PC-9 (cell line): Measurements from ENCODE around the gene ADAR. TPM values are rescaled to one million over a fixed set of nuclear protein-coding genes. Genes with fewer than 3 reads are reported as not detected.

Experiments
- BruUV-seq: library from RNA; stranded (reverse); fragments of 400-500 nt; replicated peaks from 2 replicates; lab custom pipeline; 2021; lab: Mats Ljungman, UMichigan
- CTCF ChIA-PET: fragments of 300-600 bp; sonication (Branson Sonifier 250); formaldehyde crosslinking; loops from one replicate; lab custom pipeline; 2022; ENCODE audit warnings: antibody characterized with exemption; lab: Charles Lee
- POLR2A ChIA-PET: fragments of 300-600 bp; sonication (Branson Sonifier 250); formaldehyde crosslinking; loops from one replicate; lab custom pipeline; 2022; ENCODE audit warnings: antibody characterized with exemption; ENCODE audit not compliant: unreplicated experiment; lab: Charles Lee
- DNase-seq, 2 experiments: peaks; one replicate each; pipeline versions ENCODE4 v3.0.0 to v3.0.0-alpha.2; 2015 to 2022; ENCODE audit warnings: mixed read lengths in 1 of 2
- H2AFZ ChIP-seq: fragments of 200-600 bp; sonication (generic); 2 replicates; pipeline ENCODE4 v1.8.1; 2017; ENCODE audit warnings: antibody characterized with exemption
- H3F3A ChIP-seq: fragments of 200-600 bp; sonication (generic); 2 replicates; pipeline ENCODE4 v1.8.1; 2017; ENCODE audit warnings: antibody characterized with exemption, mild to moderate bottlenecking, low read depth; ENCODE audit not compliant: insufficient read depth
- H3K27ac ChIP-seq: fragments of 200-600 bp; sonication (generic); 2 replicates; pipeline ENCODE4 v1.6.1; 2016; ENCODE audit warnings: mixed run types
- H3K27me3 ChIP-seq: fragments of 200-600 bp; sonication (generic); 2 replicates; pipeline ENCODE4 v1.6.1; 2016; ENCODE audit warnings: low read depth, mixed run types; ENCODE audit not compliant: insufficient read depth
- H3K36me3 ChIP-seq: fragments of 200-600 bp; sonication (generic); 2 replicates; pipeline ENCODE4 v1.6.1; 2016; ENCODE audit warnings: low read depth, mixed run types
- H3K4me1 ChIP-seq: fragments of 200-600 bp; sonication (generic); replicated peaks from 2 replicates; pipeline ENCODE4 v1.6.1; 2016; ENCODE audit warnings: mixed run types; ENCODE audit not compliant: insufficient read depth
- H3K4me2 ChIP-seq: fragments of 200-600 bp; sonication (generic); 2 replicates; pipeline ENCODE4 v1.6.1; 2017; ENCODE audit warnings: mixed run types
- H3K4me3 ChIP-seq: fragments of 200-600 bp; sonication (generic); 2 replicates; pipeline ENCODE4 v1.6.1; 2016; ENCODE audit warnings: mixed run types
- H3K79me2 ChIP-seq: fragments of 200-600 bp; sonication (generic); 2 replicates; pipeline ENCODE4 v1.6.1; 2017; ENCODE audit warnings: low read depth, mixed run types
- H3K9me2 ChIP-seq: fragments of 200-600 bp; sonication (generic); 2 replicates; pipeline ENCODE4 v1.8.1; 2017; ENCODE audit warnings: mild to moderate bottlenecking; ENCODE audit not compliant: insufficient read depth
- H3K9me3 ChIP-seq: fragments of 200-600 bp; sonication (generic); 2 replicates; pipeline ENCODE4 v1.8.1; 2016; ENCODE audit warnings: low read depth; ENCODE audit not compliant: insufficient read depth
- H4K20me1 ChIP-seq: fragments of 200-600 bp; sonication (generic); 2 replicates; pipeline ENCODE4 v1.8.1; 2017; ENCODE audit not compliant: insufficient read depth
- CTCF ChIP-seq: fragments of 200-600 bp; sonication (generic); conservative IDR thresholded peaks from 2 replicates; pipeline ENCODE4 v1.6.1; 2017; ENCODE audit warnings: mixed run types, antibody characterized with exemption, mild to moderate bottlenecking, moderate library complexity
- EZH2 ChIP-seq: fragments of 200-600 bp; sonication (generic); IDR thresholded peaks from 2 replicates; pipeline ENCODE4 v1.8.0; 2017; ENCODE audit warnings: antibody characterized with exemption, low read depth
- intact Hi-C: fragments of 100-400 bp; cut with micrococcal nuclease; formaldehyde crosslinking; loops from one replicate; pipeline ENCODE4 v1.10.0; 2022; ENCODE audit not compliant: unreplicated experiment
- total RNA-seq: library from RNA; stranded (reverse); gene quantifications from 2 replicates; pipeline ENCODE4 v1.2.3, GENCODE V29; 2021

ADAR gene
- total RNA-seq, 1 experiment from 2014 or later: 120 TPM

GRCh38 chr1:154536570-154536969 is 71.4 kb downstream of the ADAR start:
- Histone ChIP-seq H3K79me2 (no peaks in the 10 kb centered on the region), H3K4me1 (no peaks in the 10 kb centered on the region), H3K27me3 (peaks cover 57% of the 10 kb centered on the region), H3F3A (no peaks in the 10 kb centered on the region), H3K9me2 (no peaks in the 10 kb centered on the region), H3K9me3 (no peaks in the 10 kb centered on the region), H3K36me3 (no peaks in the 10 kb centered on the region), H2AFZ (no peak overlapping the region), H3K4me2 (no peak overlapping the region), H3K4me3 (no peak overlapping the region), H3K27ac (no peak overlapping the region), H4K20me1 (no peaks in the 10 kb centered on the region)
- no peak for DNase-seq
- no TSS peak for BruUV-seq
- TF ChIP-seq CTCF: no peak
- TF ChIP-seq EZH2: no peak
- intact Hi-C loops: no loop called here
- POLR2A ChIA-PET: no interaction called here
- CTCF ChIA-PET: no interaction called here

- peak; percentile 39 to 47 for DNase-seq
- intact Hi-C loops: no loop called here
- POLR2A ChIA-PET: no interaction called here
- Histone ChIP-seq H4K20me1 (no peaks in the 10 kb centered on the region), H2AFZ (no peak overlapping the region), H3F3A (no peaks in the 10 kb centered on the region), H3K9me3 (no peaks in the 10 kb centered on the region), H3K27me3 (peaks cover 46% of the 10 kb centered on the region), H3K79me2 (no peaks in the 10 kb centered on the region), H3K36me3 (no peaks in the 10 kb centered on the region), H3K4me3 (no peak overlapping the region), H3K4me1 (no peaks in the 10 kb centered on the region), H3K27ac (no peak overlapping the region), H3K9me2 (no peaks in the 10 kb centered on the region), H3K4me2 (no peak overlapping the region)
- CTCF ChIA-PET: interaction anchor here (0.6 kb wide), 1 partner anchor 476 kb away, joined by 3 read pairs; no protein-coding TSS in a partner anchor
- no TSS peak for BruUV-seq
- TF ChIP-seq EZH2 (no peak), CTCF (peak; percentile 70)
Observed at GRCh38 chr1:154533952-154534844, 73.8 kb downstream of the ADAR start.

Other genes with a start within 250 kb of the ADAR start
- gene IL6R, start 202.8 kb downstream of the ADAR start, total RNA-seq: 1.5 and 3.2 TPM in 2 replicates
- gene TDRD10, start 106.0 kb downstream of the ADAR start, total RNA-seq: not detected in 2 replicates
- gene SHE, start 105.8 kb downstream of the ADAR start, total RNA-seq: not detected in 2 replicates
- gene UBE2Q1, start 49.5 kb downstream of the ADAR start, total RNA-seq: 52.8 and 63.3 TPM in 2 replicates
- not detected in 2 replicates for gene CHRNB2, start 40.4 kb downstream of the ADAR start, total RNA-seq